A673 (cell line): Measurements from ENCODE around the gene MMP1.

ENCODE experiments used
- CTCF ChIP-seq: fragments of 300-800, 200-600 bp; sonication (generic); conservative IDR thresholded peaks from 2 replicates; pipeline ENCODE4 v1.5.1; 2017; ENCODE audit warnings: low read depth, mild to moderate bottlenecking, antibody characterized with exemption, low read length, moderate library complexity, mixed read lengths
- EZH2 ChIP-seq: fragments of 200-600 bp; sonication (generic); IDR thresholded peaks from 2 replicates; pipeline ENCODE4 v1.6.1; 2017; ENCODE audit warnings: borderline replicate concordance, low read depth, mild to moderate bottlenecking, mixed read lengths, antibody characterized with exemption, low read length; ENCODE audit not compliant: poor library complexity, severe bottlenecking

DNA sequence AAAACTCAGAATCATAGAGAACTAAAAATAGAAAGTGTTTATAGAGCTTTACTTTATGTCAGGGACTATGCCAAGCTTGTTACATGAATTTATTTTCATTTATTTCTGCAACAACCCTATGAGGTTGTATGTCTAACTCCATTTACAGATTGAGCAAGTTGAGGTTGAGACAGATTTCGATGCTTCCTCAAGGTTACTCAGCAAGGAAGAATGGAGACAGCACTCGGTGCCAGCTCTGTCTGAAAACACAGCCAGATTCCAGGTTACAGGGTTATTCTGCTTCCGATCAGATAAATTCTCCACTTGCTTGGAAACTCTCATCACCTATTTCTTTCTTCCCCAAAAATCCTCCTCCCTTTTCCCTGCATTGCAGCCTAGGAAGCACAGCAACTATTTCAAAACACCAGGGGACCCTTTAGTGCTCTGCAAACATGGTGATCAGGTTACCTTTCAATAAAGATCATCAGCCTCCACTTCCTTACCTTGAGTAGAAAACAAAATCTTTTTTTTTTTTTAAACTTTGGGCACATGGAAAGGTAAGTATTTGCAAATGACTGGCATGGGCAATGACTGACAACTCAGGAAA is 38.4 kb upstream of the MMP1 start:
- no peak for TF ChIP-seq CTCF
- TF ChIP-seq EZH2: no peak
